Measurements from ENCODE around the gene ALPL. TPM values are rescaled to one million over a fixed set of nuclear protein-coding genes. Genes with fewer than 3 reads are reported as not detected.
"Not testable (repeated sequence)": the region's sequence is repeated elsewhere in the genome, so short reads cannot be mapped to it uniquely, and the experiment has no call there.

Gene ALPL
- total and polyA plus RNA-seq, 10 of the 15 experiments (the other 5 are each of a cell fraction or from before 2014, with no cell fraction given): 0.07 to 0.59 (median 0.31) TPM; not detected in 2

GRCh38 chr1:21465127-21465526 is 44.1 kb upstream of the ALPL start:
- H3K4me2 ChIP-seq (ENCODE audit: control insufficient read depth, insufficient read depth); intact Hi-C loops (cut with micrococcal nuclease; ENCODE audit: unreplicated experiment); BruUV-seq (replicated peaks); H3K9me3 ChIP-seq (replicated peaks; ENCODE audit: control insufficient read depth, insufficient read depth, low read length); H3K27ac ChIP-seq (ENCODE audit: control insufficient read depth, insufficient read depth); H3K27me3 ChIP-seq (replicated peaks in 1 of 2; ENCODE audit: control insufficient read depth in 2 of 2, insufficient read depth in 2 of 2, low read length in 1 of 2); H3K36me3 ChIP-seq (ENCODE audit: control insufficient read depth in 2 of 2, insufficient read depth in 2 of 2, low read length in 1 of 2); SMC1A ChIA-PET (ENCODE audit: uncharacterized antibody, unreplicated experiment); DNase-seq (ENCODE audit: low read depth, low spot score); RAD21 ChIA-PET (ENCODE audit: unreplicated experiment); FAIRE-seq; H2AFZ ChIP-seq (ENCODE audit: control insufficient read depth, low read depth, low read length); ATAC-seq; in situ Hi-C loops (cut with MboI); POLR2A ChIA-PET; CTCF ChIA-PET; H3K9ac ChIP-seq (ENCODE audit: control insufficient read depth, insufficient read depth, low read length); H3K4me1 ChIP-seq (ENCODE audit: control insufficient read depth, insufficient read depth, low read length); H3K79me2 ChIP-seq (ENCODE audit: control insufficient read depth, insufficient read depth, low read length); H3K4me3 ChIP-seq; H4K20me1 ChIP-seq (ENCODE audit: control insufficient read depth, insufficient read depth): not testable (repeated sequence)

DNA sequence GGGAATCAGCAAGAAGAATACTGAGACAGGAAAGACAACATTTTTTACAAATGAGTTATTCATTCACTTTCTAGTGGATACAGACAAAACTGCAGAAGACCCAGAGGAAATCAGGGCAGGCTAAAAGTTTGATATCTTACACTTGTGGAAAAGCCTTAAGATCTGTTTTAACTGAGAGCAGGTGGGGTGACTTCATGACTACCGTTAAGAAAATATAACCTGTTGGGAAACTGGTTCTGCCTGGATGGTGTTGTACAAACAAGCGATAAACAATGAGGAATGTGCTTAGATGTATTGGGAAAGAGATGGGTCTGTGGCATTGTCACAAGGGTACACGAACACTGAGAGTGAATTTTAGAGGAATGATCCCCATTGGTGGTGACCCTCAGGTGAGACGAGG is 41.3 kb upstream of the ALPL start:
- CTCF ChIA-PET: interaction anchor here (1.2 to 1.8 kb wide), 2 partner anchors 96 to 252 kb away, joined by 3 to 4 read pairs; no protein-coding TSS in a partner anchor
- ATAC-seq; in situ Hi-C loops (cut with MboI); H3K27ac ChIP-seq (ENCODE audit: control insufficient read depth, insufficient read depth); SMC1A ChIA-PET (ENCODE audit: uncharacterized antibody, unreplicated experiment); H4K20me1 ChIP-seq (ENCODE audit: control insufficient read depth, insufficient read depth); H3K4me3 ChIP-seq; H3K79me2 ChIP-seq (ENCODE audit: control insufficient read depth, insufficient read depth, low read length); H3K27me3 ChIP-seq (replicated peaks in 1 of 2; ENCODE audit: control insufficient read depth in 2 of 2, insufficient read depth in 2 of 2, low read length in 1 of 2); intact Hi-C loops (cut with micrococcal nuclease; ENCODE audit: unreplicated experiment); POLR2A ChIA-PET; BruUV-seq (replicated peaks); H3K9ac ChIP-seq (ENCODE audit: control insufficient read depth, insufficient read depth, low read length); FAIRE-seq; RAD21 ChIA-PET (ENCODE audit: unreplicated experiment); H3K9me3 ChIP-seq (replicated peaks; ENCODE audit: control insufficient read depth, insufficient read depth, low read length); H3K36me3 ChIP-seq (ENCODE audit: control insufficient read depth in 2 of 2, insufficient read depth in 2 of 2, low read length in 1 of 2); H2AFZ ChIP-seq (ENCODE audit: control insufficient read depth, low read depth, low read length); H3K4me2 ChIP-seq (ENCODE audit: control insufficient read depth, insufficient read depth); DNase-seq (ENCODE audit: low read depth, low spot score); H3K4me1 ChIP-seq (ENCODE audit: control insufficient read depth, insufficient read depth, low read length): not testable (repeated sequence)
- 55% methylated on average over 4 of the region's 4 CpGs for WGBS (ENCODE audit: insufficient coverage, insufficient replicate concordance, low lambda C conversion rate, missing lambda C conversion rate)

DNA sequence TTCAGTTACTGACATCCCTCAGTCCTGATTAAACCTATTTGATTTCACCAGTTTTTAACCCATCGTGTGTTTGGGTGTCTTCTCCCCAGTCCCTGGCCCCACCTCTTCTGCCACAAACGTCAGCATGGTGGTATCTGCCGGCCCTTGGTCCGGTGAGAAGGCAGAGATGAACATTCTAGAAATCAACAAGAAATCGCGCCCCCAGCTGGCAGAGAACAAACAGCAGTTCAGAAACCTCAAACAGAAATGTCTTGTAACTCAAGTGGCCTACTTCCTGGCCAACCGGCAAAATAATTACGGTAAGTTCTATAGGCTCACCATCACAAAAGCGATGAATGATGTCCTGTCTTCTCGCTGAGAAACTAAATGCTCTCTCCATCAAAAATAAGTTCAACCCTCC is 40.6 kb upstream of the ALPL start:
- H3K4me2 ChIP-seq (ENCODE audit: control insufficient read depth, insufficient read depth): no peak overlapping the region
- ChIA-PET POLR2A (no interaction called here), CTCF (interaction anchor here (1.2 to 1.8 kb wide), 4 partner anchors 96 to 252 kb away, joined by 3 to 4 read pairs (median 3); no protein-coding TSS in a partner anchor), SMC1A (ENCODE audit: uncharacterized antibody, unreplicated experiment) (no interaction called here), RAD21 (ENCODE audit: unreplicated experiment) (no interaction called here)
- H3K9ac ChIP-seq (ENCODE audit: control insufficient read depth, insufficient read depth, low read length): no peak overlapping the region
- H4K20me1 ChIP-seq (ENCODE audit: control insufficient read depth, insufficient read depth): no peaks in the 10 kb centered on the region
- no peaks in the 10 kb centered on the region for H3K9me3 ChIP-seq (replicated peaks; ENCODE audit: control insufficient read depth, insufficient read depth, low read length)
- TF ChIP-seq POLR2A (IDR thresholded peaks at IDR 0.05; ENCODE audit: low read depth, low read length) (no peak), SMC3 (IDR thresholded peaks at IDR 0.05; ENCODE audit: borderline replicate concordance, low read length) (peak; percentile 40; the same call in 1 of the 2 replicates), RAD21 (IDR thresholded peaks at IDR 0.05; ENCODE audit: insufficient read depth, low read depth, low read length) (peak; percentile 35), TCF12 (IDR thresholded peaks at IDR 0.05; ENCODE audit: low read depth, low read length) (no peak)
- TF ChIP-seq, protein P1, sequence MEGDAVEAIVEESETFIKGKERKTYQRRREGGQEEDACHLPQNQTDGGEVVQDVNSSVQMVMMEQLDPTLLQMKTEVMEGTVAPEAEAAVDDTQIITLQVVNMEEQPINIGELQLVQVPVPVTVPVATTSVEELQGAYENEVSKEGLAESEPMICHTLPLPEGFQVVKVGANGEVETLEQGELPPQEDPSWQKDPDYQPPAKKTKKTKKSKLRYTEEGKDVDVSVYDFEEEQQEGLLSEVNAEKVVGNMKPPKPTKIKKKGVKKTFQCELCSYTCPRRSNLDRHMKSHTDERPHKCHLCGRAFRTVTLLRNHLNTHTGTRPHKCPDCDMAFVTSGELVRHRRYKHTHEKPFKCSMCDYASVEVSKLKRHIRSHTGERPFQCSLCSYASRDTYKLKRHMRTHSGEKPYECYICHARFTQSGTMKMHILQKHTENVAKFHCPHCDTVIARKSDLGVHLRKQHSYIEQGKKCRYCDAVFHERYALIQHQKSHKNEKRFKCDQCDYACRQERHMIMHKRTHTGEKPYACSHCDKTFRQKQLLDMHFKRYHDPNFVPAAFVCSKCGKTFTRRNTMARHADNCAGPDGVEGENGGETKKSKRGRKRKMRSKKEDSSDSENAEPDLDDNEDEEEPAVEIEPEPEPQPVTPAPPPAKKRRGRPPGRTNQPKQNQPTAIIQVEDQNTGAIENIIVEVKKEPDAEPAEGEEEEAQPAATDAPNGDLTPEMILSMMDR (IDR thresholded peaks at IDR 0.05 in 2 of 3, conservative IDR thresholded peaks at IDR 0.05 in 1 of 3; ENCODE audit: control insufficient read depth in 2 of 3, extremely low read depth in 1 of 3, insufficient read depth in 1 of 3, low read depth in 3 of 3, low read length in 3 of 3): peak in 2 of 3 experiments; percentile 35 to 36; a peak in 4 of 6 replicates
- H3K36me3 ChIP-seq (ENCODE audit: control insufficient read depth in 2 of 2, insufficient read depth in 2 of 2, low read length in 1 of 2): no peaks in the 10 kb centered on the region
- 28% methylated on average over 10 of the region's 10 CpGs for WGBS (ENCODE audit: insufficient coverage, insufficient replicate concordance, low lambda C conversion rate, missing lambda C conversion rate)
- no TSS peak for BruUV-seq (replicated peaks)
- no peak for DNase-seq (ENCODE audit: low read depth, low spot score)
- no peaks in the 10 kb centered on the region for H3K27me3 ChIP-seq (replicated peaks in 1 of 2; ENCODE audit: control insufficient read depth in 2 of 2, insufficient read depth in 2 of 2, low read length in 1 of 2)
- in situ Hi-C loops (cut with MboI) (no loop called here), intact Hi-C loops (cut with micrococcal nuclease; ENCODE audit: unreplicated experiment) (no loop called here)
- H3K4me3 ChIP-seq: no peak overlapping the region
- no peak for FAIRE-seq
- ATAC-seq: no peak
- no peaks in the 10 kb centered on the region for H3K4me1 ChIP-seq (ENCODE audit: control insufficient read depth, insufficient read depth, low read length)
- no peaks in the 10 kb centered on the region for H3K79me2 ChIP-seq (ENCODE audit: control insufficient read depth, insufficient read depth, low read length)
- no peak overlapping the region for H3K27ac ChIP-seq (ENCODE audit: control insufficient read depth, insufficient read depth)
- H2AFZ ChIP-seq (ENCODE audit: control insufficient read depth, low read depth, low read length): no peak overlapping the region

Data from GM12878 (cell line).